Activated CD4-positive, alpha-beta T cell treated with anti-CD3 and anti-CD28 coated beads, Interleukin-2, Interleukin-4, amounts not matched to agents 100 ng/mL and 50 ng/mL, durations not matched to agents 16 hours and 8 hours (primary cell): ENCODE measurements around the gene PIK3AP1.
A peak's percentile ranks its signal among the peaks of the same experiment; 100 is the strongest.
"Not testable (repeated sequence)": the region's sequence is repeated elsewhere in the genome, so short reads cannot be mapped to it uniquely, and the experiment has no call there.

ENCODE experiments used
- DNase-seq: peaks from one replicate; pipeline ENCODE4 v3.0.0-alpha.2; 2020; ENCODE audit warnings: low spot score

Gene PIK3AP1

DNA sequence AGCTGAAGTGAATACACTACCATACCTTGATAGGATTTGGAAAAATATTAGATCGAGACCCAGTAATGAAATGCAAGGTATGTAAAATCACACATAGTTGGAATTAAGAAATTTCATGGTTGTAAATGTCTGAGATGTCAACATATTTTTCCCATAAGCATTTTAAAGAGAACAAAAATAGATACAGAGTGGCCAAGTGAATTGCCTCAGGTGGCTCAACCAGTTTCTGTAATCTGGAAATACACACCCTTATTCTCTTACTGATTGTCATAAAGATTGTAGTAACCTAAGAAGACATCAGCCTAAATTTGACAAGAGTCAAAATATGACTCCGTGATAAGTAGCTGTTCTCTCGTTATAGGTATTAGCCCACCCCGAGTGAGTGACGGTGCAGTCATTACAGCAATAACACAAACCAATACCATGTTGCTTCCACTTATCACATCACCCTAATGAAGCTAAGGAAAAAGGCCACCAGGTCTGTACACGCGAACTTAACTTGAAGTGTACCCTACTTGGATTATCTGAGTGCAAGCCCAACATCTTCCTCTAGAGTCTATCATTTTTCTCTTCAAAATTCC, 23.4 kb downstream of the PIK3AP1 start:
- DNase-seq: no peak

DNA sequence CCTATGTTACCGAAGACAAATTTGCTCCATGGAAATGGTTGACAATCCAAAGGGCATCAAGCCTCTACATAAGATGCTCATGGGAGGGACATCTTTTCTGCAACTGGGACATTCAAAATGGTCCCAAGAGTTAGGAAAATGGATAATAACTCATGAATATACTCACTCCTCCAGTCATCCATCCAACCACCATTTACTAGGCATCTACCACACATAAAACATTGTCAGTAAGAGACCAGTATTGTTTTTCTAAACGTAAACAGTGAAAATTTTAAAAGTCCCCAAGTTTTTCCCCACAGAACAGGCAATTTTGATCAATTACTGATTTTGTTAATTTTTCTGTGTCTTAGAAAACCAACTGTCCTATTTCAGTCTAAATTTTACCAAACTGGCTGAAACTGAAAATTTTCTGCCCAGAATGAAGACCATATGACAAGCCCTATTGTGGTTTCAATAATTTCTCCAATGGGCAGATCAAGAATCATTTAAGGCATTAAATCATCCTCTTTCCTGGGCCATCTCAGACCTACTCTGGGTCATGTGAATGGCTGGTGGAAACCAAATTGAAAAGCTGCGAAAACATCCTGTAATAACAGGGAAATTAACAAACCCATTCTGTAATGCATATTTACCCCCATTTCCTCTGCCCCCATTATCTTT, 24.2 kb downstream of the PIK3AP1 start:
- no peak for DNase-seq

GRCh38 chr10:96695366-96695765, 24.9 kb downstream of the PIK3AP1 start:
- DNase-seq: peak; percentile 53

- no peak for DNase-seq
Observed at GRCh38 chr10:96693431-96693830, 26.9 kb downstream of the PIK3AP1 start.

DNA sequence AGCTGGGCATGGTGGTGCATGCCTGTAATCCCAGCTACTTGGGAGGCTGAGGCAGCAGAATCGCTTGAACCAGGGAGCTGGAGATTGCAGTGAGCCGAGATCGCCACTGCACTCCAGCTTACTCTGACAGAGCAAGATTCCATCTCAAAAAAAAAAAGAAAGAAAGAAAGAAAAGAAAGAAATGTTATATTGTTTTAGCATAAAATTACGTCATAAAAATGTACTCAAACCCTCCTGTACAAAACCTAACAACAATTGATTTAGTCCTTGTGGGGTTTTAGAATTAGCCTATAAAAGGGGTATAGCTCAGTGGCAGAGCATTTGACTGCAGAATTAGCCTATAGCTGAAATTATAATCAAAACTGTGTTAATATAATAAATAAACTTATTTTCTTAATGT, 27.9 kb downstream of the PIK3AP1 start:
- DNase-seq: no peak

DNA sequence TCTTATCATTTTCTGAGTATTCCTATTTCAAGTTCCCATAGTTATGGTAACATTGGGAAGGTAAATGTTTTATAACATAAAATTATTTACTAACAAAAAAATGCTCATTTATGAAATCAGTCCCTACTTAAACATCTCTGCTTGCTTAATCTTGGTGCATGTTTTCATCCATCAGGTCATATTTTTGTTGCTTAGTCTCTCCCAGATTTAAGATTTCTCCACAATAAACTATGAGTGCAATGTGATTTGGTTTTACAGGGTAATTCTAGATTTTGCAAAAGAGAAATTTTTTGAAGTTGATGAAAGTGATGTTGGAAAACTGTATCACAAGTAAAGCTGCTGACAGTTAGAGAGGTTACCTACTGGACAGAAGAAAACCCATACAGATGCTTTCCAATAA, 28.6 kb downstream of the PIK3AP1 start:
- DNase-seq: no peak

DNA sequence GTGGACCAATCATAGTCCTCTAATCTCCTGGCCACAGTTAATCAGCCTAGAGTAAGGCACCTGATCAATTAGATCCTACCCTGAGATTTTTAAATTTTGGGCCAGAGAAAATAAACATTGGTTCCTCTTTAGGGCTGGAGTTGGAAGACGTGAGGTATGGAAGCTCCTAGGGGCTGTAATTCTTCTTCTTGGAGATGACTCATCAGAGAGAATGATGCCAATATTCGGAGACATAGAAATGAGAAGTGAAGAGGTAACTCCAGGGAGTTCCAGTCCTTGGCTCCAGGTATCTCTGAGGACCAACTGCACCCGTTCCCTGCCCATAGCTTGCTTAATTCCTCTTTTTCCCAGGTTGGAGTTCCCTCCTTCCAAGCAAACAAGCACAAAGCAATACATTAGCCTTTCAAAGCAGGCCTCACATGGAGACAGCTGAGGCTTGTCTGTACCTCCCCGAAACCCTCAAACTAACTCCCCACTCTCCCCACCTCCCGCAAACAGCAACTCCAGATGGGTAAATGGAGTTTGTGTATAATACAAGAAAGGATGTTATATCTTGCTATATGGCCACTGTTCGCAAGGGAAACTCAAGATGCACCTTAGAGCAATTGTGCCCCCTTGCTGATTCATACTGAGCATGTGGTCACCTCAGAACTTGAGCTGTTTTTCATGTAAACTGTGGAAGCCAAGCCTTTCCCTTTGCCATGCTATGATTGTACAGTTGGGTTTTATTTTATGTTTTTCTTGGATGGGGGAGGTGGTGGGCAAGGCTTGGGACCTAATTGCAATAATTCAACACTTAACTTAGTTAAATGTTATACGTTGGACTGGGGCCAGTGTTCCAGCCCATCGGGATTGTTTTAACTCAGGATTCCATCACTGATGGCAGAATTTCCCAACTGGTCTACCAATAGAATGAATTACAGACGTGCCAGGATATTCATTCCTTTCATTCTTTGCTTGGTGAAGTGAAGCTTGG, 29.3 kb downstream of the PIK3AP1 start:
- DNase-seq: peak; percentile 45

DNA sequence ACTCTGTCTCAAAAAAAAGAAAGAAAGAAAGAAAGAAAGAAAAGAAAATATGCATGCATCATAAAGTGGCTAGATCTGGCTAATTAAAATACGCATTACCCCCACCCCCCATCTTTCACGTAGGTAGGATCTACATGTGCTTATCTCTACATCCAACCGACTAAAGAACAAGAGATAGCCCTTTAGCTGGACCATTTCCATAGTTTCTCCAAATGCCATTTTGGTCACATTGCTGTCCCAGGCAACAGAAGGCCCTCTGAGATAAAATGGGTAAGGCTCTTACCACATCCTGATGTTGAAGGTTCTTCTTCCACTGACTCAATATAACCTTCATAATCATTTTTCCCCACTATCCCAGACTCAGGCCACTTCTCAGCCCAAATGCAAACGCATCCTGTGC, 31.5 kb downstream of the PIK3AP1 start:
- no peak for DNase-seq

GRCh38 chr10:96687317-96688012, 32.8 kb downstream of the PIK3AP1 start:
- DNase-seq: no peak

DNA sequence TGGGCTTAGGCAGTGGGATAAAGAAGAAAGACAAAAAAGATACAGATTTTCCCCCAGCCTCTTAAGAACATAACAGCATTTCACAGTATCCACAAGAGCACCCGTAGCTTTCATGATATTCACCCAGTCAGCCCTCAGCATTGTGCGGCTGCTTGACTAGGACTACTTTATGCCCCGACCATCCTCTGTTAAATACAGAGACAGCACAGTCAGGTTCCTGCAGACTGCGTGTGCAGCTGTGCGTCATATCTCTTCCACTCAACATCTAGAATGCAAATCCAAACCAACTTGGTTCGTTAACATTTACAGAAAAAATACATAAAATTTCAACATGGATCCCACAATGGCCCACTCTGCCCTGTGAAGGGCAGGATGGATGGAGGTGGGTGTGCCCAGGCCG, 33.8 kb downstream of the PIK3AP1 start:
- no peak for DNase-seq

DNA sequence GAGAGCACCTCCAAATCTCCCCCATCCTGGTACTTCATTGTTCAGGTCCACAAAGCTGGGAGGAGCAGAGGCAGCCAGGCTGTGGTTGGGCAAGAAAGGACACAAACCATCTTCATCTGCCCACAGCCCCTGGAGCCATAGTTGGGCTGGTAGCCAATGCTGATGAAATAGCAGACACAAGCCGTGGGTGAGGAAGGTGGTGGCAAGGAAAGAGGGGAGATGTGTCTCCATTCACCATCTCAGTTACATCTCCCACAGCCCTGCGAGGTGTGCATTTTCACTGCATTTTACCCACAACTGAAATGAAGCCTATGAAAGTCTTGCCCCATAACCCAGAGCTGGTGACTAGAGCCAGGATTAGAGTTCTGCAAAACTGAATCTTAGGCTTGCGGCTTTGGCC, 35.0 kb downstream of the PIK3AP1 start:
- no peak for DNase-seq

GRCh38 chr10:96684826-96685225, 35.5 kb downstream of the PIK3AP1 start:
- DNase-seq: no peak

DNA sequence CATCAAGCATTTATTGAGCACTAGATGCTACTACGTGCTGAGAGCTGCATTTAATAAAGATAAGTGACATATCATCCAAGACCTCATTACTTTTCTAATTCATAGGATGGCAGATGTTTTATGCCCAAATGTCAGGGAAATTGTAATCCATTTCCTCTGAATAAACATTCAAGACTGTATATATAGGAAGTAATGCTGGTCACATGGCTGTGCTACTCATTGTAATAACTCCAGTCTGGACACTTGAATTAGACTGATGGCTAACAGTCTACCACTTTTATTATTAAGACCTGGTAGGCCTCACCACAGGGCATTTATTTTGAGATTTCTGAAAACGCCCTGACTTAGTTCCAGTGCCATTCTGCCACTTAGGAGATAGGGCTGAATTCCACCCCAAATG, 36.6 kb downstream of the PIK3AP1 start:
- DNase-seq: no peak

- no peak for DNase-seq
Observed at GRCh38 chr10:96683065-96683464, 37.2 kb downstream of the PIK3AP1 start.

- no peak for DNase-seq
Observed at GRCh38 chr10:96681524-96681923, 38.8 kb downstream of the PIK3AP1 start.

DNA sequence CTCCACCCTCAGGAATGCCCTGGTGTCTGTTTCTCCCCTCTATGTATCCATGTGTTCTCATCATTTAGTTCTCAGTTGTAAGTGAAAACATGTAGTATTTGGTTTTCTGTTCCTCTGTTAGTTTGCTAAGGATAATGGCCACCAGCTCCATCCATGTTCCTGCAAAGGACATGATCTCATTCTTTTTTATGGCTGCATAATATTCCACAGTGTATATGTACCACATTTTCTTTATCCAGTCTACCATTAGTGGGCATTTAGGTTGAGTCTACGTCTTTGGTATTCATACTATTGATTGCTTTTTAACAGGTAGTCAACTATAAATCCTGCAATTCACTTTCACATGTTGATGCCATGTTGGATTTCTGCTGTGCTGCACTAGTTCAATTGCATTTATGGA, 39.9 kb downstream of the PIK3AP1 start:
- not testable (repeated sequence) for DNase-seq

- DNase-seq: no peak
Observed at GRCh38 chr10:96678725-96679124, 41.6 kb downstream of the PIK3AP1 start.

GRCh38 chr10:96676272-96677112, 43.8 kb downstream of the PIK3AP1 start:
- DNase-seq: no peak

DNA sequence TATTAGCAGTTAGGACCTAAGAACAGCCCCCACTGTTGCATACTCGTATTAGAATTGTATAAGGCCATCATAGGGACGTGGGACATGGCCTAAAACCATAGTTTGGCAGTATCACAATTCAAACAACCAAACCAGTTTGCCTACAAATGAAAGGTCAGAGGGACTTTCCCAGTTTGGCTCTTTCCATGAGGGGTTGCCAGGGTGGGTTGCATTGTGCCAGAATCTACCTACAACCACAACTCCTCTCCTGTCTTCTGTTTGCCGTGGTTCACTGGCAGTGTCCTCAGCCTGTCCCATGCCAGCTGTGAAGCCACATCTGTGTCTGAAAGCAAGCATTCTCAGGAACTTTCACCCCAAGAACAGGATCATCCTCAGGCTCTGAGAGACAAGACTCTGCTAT, 44.5 kb downstream of the PIK3AP1 start:
- no peak for DNase-seq

GRCh38 chr10:96673318-96674099, 46.8 kb downstream of the PIK3AP1 start:
- DNase-seq: no peak
